Measurements from ENCODE around the gene PPP2R5D. TPM values are rescaled to one million over a fixed set of nuclear protein-coding genes. Genes with fewer than 3 reads are reported as not detected.

Gene PPP2R5D
- total and polyA plus RNA-seq, 2 donors from 2014 or later, result 21.8 to 22.6 TPM

DNA sequence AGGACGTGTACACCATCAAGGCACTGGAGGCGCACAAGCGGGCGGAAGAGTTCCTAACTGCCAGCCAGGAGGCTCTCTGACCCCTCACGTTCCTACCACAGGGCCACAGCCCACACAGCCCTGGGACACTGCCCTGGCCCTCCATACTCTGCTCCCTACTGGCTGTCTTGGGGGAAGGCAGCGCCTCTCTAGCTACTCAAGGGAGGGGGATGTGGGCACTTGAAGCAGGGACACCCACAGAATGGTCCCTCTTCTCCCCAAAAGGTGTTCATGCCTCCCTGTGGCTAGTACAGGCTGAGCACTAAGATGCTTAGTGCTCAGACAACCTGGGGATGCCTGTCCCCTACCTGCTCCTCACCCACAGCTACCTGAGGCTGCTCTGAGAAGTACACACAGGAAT lies 26.8 kb downstream of the PPP2R5D start:
- TF ChIP-seq, protein P1, sequence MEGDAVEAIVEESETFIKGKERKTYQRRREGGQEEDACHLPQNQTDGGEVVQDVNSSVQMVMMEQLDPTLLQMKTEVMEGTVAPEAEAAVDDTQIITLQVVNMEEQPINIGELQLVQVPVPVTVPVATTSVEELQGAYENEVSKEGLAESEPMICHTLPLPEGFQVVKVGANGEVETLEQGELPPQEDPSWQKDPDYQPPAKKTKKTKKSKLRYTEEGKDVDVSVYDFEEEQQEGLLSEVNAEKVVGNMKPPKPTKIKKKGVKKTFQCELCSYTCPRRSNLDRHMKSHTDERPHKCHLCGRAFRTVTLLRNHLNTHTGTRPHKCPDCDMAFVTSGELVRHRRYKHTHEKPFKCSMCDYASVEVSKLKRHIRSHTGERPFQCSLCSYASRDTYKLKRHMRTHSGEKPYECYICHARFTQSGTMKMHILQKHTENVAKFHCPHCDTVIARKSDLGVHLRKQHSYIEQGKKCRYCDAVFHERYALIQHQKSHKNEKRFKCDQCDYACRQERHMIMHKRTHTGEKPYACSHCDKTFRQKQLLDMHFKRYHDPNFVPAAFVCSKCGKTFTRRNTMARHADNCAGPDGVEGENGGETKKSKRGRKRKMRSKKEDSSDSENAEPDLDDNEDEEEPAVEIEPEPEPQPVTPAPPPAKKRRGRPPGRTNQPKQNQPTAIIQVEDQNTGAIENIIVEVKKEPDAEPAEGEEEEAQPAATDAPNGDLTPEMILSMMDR (IDR thresholded peaks at IDR 0.05; ENCODE audit: borderline replicate concordance, extremely low read depth, insufficient read depth), result no peak

DNA sequence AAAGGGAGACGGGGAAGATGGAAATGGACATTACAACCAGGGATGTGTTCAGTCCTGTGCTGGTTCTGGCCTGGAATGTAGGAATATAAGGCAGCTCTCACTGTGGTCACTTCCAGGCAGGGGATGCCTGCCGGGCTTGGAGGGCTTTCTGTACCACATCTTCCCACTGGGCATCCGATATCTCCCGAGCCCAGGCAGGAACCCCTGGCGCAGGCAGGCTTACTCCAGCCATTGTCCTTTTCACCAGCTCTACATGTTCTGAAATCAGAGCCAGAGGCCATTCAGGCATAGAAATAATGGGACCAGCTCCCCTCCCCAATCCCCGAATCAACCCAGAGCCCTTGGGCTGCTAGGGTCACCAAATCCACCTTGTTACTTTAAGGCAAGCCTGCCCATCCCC lies 28.0 kb downstream of the PPP2R5D start:
- TF ChIP-seq, protein P1 (IDR thresholded peaks at IDR 0.05; ENCODE audit: borderline replicate concordance, extremely low read depth, insufficient read depth), result no peak
- Histone ChIP-seq H3K9ac (ENCODE audit: low read length in 3 of 3) (peak overlapping the region in 1 of 3 donors; percentile 83), H3K4me1 (ENCODE audit: control insufficient read depth in 2 of 3, insufficient read depth in 2 of 3, low read depth in 1 of 3, low read length in 3 of 3) (peaks cover 2 to 22% (median 18%) of the 10 kb centered on the region in 3 donors), H3K9me3 (ENCODE audit: control insufficient read depth in 2 of 3, insufficient read depth in 1 of 3, low read length in 3 of 3) (no peaks in the 10 kb centered on the region), H3K27me3 (ENCODE audit: control insufficient read depth, insufficient read depth, low read length) (no peaks in the 10 kb centered on the region), H3K4me3 (ENCODE audit: low read length in 3 of 3) (no peak overlapping the region), H3K36me3 (ENCODE audit: control insufficient read depth in 2 of 3, insufficient read depth in 3 of 3, low read length in 3 of 3) (peaks cover 9 to 30% (median 15%) of the 10 kb centered on the region in 3 donors), H3K27ac (ENCODE audit: low read depth in 2 of 2, low read length in 2 of 2) (no peak overlapping the region)
- intact Hi-C loops (cut with DNase I), result no loop called here
- FAIRE-seq (no peak), DNase-seq (no peak)

More for the DNA sequence above, 26.8 kb downstream of the PPP2R5D start:
- no peak for DNase-seq
- H3K9me3 ChIP-seq (ENCODE audit: control insufficient read depth in 2 of 3, insufficient read depth in 1 of 3, low read length in 3 of 3), result no peaks in the 10 kb centered on the region
- peaks cover 2 to 14% (median 11%) of the 10 kb centered on the region in 3 donors for H3K4me1 ChIP-seq (ENCODE audit: control insufficient read depth in 2 of 3, insufficient read depth in 2 of 3, low read depth in 1 of 3, low read length in 3 of 3)
- intact Hi-C loops (cut with DNase I), result no loop called here
- peaks cover 9 to 37% (median 18%) of the 10 kb centered on the region in 3 donors for H3K36me3 ChIP-seq (ENCODE audit: control insufficient read depth in 2 of 3, insufficient read depth in 3 of 3, low read length in 3 of 3)
- H3K9ac ChIP-seq (ENCODE audit: low read length in 3 of 3), result no peak overlapping the region
- no peak overlapping the region for H3K27ac ChIP-seq (ENCODE audit: low read depth in 2 of 2, low read length in 2 of 2)
- FAIRE-seq, result no peak
- H3K27me3 ChIP-seq (ENCODE audit: control insufficient read depth, insufficient read depth, low read length), result no peaks in the 10 kb centered on the region
- no peak overlapping the region for H3K4me3 ChIP-seq (ENCODE audit: low read length in 3 of 3)

DNA sequence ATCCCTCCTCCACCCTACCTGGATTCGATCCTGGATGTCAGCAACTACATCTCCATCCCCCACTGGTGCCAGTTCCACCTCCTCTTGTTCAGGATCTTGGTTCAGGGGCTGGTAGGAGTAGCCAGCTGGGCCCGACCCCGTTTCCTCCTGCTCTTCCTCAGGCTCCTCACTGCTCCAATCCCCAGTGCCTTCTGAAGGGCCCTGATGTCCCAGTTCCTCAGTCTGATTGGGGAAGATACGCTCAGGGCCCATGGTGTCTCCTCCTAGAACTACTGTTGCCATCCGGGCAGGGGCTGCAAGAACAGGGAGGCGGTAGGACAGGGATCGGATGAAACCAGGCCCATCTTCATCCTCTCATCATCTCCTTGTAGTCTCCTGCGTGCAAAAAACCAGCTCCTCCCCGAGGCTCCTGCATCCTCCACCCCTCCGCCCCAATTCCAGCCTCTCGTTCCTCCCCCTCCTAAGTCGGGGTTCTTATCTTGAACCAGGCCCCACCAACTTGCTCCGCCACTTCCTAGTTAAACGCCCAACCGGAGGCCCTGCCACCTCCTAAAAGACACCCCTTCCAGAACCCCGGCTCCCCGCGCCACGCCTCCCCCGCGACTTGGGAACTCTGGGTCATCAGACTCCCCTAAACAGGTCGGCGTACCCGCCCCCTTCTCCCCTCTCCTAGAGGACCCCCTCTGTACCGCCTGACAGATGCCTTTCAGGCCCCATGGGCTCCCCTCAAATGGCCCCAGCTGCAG lies 28.9 kb downstream of the PPP2R5D start:
- Histone ChIP-seq H3K27me3 (ENCODE audit: control insufficient read depth, insufficient read depth, low read length) (no peaks in the 10 kb centered on the region), H3K27ac (ENCODE audit: low read depth in 2 of 2, low read length in 2 of 2) (peak overlapping the region in 1 of 2 donors; percentile 43), H3K36me3 (ENCODE audit: control insufficient read depth in 2 of 3, insufficient read depth in 3 of 3, low read length in 3 of 3) (peaks cover 9 to 26% (median 17%) of the 10 kb centered on the region in 3 donors), H3K9ac (ENCODE audit: low read length in 3 of 3) (peak overlapping the region; percentile 17 to 83 (median 78)), H3K4me1 (ENCODE audit: control insufficient read depth in 2 of 3, insufficient read depth in 2 of 3, low read depth in 1 of 3, low read length in 3 of 3) (peaks cover 2 to 22% (median 18%) of the 10 kb centered on the region in 3 donors), H3K4me3 (ENCODE audit: low read length in 3 of 3) (peak overlapping the region; percentile 44 to 71 (median 50)), H3K9me3 (ENCODE audit: control insufficient read depth in 2 of 3, insufficient read depth in 1 of 3, low read length in 3 of 3) (no peaks in the 10 kb centered on the region)
- DNase-seq (peak in 1 of 5 donors; percentile 60), FAIRE-seq (no peak)
- intact Hi-C loops (cut with DNase I), result no loop called here
- TF ChIP-seq, protein P1 (IDR thresholded peaks at IDR 0.05; ENCODE audit: borderline replicate concordance, extremely low read depth, insufficient read depth), result no peak
